HG02678 (cell line): Measurements from ENCODE around the gene CABYR.

ENCODE experiments used
- ATAC-seq: cut with Tn5 transposase; IDR thresholded peaks from one replicate; pipeline ENCODE4 v1.9.1; 2021; ENCODE audit warnings: mild to moderate bottlenecking, moderate library complexity; ENCODE audit not compliant: unreplicated experiment

The CABYR gene, protein sequence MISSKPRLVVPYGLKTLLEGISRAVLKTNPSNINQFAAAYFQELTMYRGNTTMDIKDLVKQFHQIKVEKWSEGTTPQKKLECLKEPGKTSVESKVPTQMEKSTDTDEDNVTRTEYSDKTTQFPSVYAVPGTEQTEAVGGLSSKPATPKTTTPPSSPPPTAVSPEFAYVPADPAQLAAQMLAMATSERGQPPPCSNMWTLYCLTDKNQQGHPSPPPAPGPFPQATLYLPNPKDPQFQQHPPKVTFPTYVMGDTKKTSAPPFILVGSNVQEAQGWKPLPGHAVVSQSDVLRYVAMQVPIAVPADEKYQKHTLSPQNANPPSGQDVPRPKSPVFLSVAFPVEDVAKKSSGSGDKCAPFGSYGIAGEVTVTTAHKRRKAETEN

DNA sequence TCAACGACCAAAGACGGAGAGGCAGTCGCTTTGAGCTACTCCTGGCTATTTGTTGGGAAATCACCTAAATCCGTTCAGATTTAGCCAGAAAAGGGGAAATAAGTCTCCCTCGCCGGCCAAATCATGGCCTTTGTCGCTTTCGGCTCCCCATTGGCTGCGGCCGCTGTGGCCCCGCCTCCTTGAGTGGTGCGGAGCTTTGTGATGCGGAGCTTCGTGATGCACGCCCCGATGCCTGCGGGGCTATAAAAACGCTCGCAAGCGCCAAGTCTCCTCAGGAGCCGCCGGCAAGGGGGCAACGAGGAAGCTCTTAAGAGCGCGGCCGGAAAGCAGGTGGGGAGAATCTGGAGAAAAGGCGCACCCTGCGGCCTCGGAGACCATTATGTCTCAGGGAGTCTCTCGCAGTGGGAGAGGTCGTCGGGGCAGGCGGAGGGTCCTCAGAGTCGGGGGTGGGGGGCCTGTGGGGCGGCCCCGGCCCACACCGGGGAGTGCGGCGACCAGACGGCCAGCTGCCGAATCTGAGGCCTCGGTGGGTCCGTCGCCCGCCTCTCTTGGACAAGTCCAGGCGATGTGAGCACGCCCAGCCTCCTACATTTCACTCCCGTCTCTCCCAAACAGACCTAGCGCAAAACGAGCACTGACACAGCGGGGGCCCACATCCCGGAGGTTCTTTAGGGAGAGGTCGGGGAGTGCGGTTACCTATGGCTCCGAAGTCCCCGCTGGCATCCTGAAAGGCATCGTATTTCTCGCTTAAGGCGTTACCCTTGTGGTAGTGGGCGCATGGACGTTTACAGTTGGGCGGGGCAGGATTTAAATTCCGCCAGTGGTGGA lies at the start of gene CABYR:
CABYR (plus strand) TSS at position 274 of the 828 bp plus-strand sequence. CDS start 4,053 bp downstream, outside the sequence.
- peak; percentile 91 for ATAC-seq

DNA sequence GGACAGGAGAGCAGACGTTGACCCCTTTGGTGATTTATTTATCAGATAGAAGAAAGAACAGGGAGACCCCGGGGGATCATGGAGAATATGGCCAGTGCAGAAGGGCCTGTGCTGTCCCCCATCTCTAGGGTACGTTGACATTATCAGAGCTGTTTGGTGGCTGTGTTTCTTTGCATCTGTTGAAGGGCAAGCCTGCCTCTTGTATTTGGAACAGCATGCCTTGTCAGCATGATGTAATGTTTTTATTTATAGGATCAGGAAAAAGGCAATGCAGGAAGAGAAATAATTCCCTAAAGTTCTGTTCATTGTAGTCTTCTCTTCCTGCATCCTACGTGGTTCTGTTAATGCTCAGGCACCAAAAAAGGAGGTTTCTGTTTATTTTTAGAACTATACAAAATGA lies 49.8 kb upstream of the CABYR start:
- ATAC-seq, result no peak

DNA sequence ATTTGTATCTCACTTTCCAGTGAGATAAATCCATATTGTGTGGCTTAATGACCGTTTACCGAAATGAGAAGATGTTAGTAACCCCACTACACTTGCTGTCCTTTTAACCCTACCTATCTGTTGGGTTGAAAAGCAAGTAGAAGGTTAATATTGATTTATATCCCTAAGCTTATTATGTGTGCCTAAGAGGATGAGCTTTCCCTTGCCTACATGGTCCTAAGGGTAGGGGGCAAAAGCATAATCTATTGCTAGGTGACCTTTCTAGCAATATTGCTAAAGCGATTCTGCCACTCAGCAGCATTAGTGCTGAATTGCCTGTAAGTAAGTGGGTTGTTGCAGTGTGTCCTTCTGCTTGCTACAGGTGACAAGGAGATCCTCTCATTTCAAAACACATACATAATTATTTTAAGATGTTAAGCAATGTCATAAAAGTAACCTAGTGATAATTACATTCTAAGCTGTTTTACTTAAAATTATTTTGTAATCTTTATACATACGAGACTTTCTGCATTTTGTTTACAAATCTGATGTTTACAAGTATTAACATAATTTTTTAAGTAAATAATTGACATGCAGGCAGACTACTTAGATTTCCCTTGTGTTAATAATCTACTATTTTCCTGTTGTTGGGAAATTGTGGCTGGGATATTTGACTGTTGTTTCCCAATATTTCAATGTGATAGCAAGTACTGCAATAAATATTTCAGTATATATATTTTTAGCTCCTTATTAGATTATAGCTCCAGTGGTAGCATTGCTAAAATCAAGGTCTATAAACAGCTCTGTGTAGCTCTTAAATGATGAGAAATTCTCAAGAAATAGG lies 49.1 kb upstream of the CABYR start:
- ATAC-seq, result no peak

DNA sequence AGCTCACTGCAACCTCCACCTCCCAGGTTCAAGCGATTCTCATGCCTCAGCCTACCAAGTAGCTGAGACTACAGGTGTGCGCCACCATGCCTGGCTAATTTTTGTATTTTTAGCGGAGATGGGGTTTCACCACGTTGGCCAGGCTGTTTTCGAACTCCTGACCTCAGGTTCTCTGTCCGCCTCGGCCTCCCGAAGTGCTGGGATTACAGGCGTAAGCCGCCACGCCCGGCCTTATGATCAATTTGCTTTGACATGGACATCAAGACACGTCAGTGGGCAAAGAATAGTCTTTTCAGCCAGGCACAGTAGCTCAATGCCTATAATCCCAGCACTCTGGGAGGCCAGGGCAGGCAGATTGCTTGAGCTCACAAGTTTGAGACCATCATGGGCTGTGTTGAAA lies 48.0 kb upstream of the CABYR start:
- ATAC-seq, result no peak

DNA sequence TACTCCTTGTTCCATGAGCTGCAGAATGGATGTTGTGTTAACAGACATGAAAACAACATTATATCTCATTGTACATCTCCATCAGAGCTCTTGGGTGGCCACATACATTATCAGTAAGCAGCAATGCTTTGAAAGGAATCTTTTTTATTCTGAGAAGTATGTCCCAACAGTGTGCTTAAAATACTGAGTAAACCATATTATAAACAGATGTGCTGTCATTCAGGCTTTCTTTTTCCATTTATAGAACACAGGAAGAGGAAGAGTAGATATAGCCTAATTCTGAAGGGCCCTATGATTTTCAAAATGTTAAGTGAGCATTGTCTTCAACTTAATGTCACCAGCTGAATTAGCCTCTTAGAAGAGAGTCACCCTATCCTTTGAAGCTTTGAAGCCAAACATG lies 44.3 kb upstream of the CABYR start:
- no peak for ATAC-seq

DNA sequence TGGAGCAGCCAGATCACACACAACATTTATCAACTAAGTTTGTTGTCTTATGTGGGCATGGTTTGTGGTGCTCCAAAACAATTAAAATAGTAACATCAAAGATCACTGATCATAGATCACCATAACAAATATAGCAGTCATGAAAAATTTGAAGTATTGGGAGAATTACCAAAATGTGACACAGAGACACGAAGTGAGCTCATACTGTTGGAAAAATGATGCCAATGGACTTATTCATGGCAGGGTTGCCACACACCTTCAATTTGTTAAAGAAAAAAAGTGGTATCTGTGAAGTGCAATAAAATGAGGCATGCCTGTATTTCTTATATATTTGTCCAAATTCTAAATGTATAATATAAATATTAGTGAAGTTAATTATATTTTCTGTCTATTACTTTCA lies 42.9 kb upstream of the CABYR start:
- ATAC-seq, result no peak

DNA sequence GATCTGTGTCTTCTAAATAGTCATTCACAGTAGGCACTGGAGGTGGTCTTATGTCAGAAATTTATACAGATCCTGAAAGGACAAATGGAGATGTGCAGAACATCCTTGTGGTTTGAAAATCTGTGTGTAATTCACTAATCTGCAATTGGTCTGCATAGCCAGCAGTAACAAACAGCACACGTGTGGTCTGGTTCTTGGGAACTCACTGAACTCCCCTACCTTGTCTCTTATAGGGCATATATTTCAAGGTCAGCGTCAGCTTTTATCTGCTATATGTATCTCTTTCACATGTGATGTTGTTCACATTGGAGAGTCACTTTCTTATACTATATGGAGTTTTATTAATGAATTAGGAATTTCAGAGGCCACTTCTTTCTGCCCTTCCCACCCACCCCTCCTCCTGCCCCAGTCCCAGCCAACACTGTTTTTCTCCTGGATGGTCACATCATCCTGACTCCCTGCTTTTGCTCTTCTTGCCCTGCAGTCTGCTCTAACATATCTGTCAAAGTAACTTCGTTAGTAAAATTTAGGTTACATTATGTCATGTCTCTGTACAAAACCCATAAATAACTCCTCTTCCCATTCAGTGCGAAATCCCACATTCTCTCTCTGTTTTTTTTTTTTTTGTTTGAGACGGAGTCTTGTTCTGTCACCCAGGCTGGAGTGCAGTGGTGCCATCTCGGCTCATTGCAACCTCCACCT lies 35.4 kb upstream of the CABYR start:
- ATAC-seq, result no peak

DNA sequence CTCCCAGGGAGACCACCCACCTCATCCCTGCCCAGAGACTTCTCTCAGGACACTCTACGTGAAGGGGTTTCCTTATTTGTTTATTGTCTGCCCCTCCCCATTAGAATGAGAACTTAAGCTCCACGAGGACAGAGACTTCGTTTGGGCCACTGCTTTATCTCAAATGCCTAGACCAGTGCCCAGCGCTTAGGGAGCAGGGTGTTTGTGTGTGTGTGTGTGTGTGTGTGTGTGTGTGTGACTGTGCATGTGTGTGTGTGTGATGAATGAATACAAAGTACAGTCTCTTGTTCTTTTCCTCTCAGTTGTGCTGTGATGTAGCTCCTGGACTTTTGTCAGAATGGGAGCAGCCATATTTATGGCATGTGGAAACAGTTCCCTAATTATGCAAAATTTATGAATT lies 34.4 kb upstream of the CABYR start:
- no peak for ATAC-seq

DNA sequence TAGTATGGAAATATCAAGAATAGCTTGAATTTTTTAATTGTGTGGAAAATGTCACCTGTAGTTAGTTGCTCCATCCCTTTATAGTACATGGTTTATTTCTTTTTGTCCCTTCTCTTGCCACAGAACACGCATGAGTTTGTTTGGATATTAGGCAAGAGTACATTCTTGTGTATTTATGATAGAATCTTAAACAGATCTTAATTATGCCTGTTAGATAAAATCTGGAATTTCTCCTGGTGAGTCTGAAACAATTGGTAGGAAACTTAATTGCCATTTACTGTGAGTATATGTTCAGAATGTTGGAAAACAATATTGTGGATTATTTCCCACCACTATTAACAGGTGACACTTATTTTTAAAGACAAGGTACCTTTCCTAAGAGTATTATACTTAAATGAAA lies 30.2 kb upstream of the CABYR start:
- ATAC-seq, result no peak

DNA sequence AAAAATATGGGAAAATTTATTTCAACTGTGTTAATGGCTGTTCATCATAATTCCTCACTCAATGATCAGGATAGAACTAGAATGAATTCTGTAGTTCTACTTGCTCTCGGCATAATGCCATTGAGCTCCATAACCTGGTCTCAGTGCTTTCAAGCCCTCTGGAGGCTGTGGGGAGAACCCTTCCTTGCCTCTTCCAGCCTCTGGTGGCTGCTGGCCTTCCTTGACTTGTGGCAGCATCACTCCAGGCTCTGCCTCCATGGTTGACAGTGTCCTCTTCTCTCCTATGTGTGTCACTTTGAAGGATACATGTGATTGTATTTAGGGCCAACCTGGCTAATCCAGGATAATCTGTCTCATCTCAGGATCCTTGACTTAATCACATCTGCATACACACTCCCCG lies 26.9 kb upstream of the CABYR start:
- ATAC-seq, result no peak

DNA sequence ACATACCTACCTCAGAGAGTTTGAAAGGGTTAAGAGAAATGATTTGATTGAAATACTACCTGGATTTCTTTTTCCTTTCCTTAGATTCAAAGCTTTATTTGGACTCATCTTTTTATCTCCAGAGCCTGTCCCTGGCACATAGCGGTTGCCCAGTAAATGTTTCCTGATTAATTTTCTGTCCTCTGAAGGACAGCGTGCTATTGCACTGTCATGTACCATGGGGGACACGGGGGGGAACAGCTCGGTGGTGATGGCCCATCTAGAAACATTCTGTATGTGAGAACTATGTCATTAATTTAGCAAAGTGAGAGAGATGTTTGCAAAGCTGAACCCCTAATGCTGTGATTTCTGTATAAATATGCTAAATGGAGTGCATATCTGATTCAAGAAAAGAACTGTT lies 26.4 kb upstream of the CABYR start:
- ATAC-seq, result no peak

DNA sequence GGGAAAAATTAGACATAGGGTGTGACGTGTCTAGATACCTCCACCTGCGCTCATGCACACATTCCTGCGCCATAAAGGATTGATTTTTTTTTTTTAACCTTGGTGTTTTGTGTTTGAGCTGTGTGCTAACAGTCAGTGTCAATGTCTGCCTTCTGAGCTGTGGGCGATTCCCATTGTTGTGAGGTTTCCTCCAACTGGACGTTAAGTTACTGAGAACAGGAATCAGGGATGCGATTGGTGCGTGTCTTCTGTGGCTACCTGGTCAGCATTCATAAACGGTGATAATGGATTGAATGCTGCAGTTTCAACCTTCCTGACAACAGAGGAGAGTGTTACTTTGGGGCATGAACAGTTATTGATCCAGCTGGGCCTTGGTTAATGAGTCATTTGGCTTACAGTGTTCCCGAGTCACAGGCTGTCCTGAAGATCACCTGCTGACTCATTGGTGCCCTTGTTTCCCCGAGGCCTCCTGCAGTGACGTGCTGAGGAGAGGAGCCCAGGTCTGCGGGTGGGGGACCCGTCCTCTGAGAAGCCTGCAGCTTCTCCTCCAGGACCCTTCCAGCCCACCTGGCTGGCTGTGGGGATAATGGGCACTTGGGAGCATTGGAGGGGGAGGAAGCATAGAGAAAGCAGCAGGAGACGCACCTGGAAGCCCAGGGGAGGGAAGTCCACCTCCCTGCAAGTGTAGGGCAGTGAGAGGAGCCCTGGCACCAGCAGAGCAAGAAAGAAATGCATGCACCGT lies 25.8 kb upstream of the CABYR start:
- ATAC-seq, result no peak

DNA sequence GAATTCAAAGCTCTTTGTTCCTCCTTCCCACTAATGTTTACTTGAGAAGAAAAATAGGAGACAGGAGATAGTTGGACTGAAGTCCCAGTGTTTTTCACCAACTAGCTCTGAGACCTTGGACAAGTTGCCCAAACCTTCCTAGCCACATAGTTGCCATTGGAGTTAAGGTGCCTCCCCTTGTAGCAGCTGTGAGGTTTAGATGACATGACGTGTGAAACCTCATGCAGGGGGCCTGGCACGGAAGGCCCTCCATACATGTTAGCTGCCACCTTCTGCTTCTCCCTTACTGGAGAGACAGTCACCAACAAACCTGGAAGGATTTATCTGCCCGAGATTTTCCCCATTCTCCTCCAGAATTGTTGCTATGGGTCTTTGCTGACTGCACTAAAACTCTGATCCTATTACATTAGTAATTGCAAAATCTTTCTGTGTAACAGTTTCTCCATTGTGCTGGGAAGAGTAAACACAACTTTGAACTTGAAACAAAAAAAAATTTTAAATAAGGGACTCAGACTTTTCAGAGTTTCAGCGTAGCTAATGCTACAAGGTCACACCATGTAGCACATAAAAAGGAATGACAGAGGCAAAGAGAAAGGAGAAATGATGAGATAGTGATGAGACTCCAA lies 23.8 kb upstream of the CABYR start:
- ATAC-seq, result no peak

DNA sequence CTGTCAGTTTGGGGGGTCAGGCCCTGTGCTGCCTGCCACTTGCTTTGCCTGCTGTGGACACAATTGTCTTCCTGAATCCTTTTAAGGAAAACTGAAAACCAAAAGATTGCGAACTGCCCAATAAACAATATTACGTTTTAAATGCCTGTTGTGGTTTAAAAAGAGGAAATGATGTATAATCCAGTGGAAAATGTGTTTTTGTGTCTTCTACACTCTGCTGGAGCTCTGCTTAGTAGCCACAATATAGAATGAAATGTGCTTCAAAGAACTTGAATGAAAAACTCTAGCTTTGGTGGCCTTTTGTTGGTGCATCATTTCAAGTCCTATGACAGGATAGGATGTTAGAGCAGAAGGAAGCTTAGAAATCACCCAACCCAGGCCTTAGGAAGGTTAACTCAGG lies 23.2 kb upstream of the CABYR start:
- ATAC-seq, result no peak

DNA sequence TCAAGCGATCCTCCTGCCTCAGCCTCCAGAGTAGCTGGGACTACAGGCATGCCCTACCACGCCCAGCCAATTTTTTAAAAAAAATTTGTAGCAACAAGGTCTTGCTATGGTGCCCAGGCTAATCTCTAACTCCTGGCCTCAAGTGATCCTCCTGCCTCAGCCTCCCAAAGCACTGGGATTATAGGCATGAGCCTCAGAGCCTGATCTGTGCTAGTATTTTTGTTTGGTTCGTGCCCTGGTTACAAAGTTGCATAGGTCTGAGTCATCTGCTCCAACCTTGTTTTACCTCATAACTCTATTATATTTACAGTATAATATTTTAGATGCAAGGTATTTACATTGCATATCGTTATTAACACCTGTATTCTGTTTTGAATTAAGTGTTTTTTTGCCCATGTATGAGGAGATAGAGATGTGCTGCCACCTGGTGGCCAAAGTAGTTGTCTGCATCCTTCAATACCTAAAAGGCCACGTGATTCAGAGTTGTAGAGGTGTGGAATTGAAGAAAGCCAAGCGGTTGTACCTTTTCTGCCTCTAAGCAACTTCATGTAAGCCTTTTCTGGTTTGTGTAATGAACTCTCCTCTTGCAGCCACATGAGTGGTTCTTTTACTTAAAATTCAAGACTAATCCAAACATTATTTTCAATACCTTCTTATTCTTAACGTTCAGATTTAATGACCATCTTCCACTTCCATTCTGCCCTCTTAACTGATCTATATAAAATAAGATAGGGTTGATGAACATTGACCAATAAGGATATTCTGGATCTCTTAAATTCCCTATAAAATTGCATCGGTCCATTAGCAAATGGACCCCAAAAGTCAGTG lies 19.9 kb upstream of the CABYR start:
- ATAC-seq, result peak; percentile 76

DNA sequence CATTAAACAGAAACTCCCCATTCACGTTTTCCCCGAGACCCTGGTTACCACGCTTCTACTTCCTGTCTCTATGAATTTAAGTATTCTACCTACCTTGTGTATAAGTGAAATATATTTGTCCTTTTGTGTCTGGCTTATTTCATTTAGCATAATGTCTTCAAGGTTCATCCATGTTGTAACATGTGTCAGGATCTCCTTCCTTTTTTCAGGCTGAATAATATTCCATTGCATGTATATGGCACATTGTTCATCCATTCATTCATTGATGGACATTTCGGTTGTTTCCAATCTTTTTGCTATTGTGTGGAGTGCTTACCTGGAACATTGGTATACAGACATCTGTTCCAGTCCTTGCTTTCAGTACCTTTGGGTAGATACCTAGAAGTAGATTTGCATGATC lies 18.2 kb upstream of the CABYR start:
- ATAC-seq, result no peak

DNA sequence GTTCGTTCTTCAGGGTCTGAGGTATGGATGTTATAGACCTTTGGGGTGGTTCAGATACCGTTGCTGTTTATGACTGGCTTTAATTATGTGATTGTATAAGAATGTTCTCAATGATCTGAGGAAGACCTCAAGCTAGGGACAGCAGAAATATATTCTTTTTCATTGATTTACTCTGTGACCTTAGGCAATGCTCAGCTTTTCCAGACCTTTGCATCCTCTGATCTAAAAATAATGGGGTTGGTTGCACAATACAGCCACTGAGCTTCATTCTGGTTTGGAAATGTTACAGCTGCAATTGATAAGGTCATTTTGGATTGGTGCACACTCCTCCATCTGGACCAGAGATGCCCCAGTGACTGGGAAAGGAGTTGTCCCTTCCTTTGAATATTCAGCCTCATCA lies 17.2 kb upstream of the CABYR start:
- ATAC-seq, result no peak

DNA sequence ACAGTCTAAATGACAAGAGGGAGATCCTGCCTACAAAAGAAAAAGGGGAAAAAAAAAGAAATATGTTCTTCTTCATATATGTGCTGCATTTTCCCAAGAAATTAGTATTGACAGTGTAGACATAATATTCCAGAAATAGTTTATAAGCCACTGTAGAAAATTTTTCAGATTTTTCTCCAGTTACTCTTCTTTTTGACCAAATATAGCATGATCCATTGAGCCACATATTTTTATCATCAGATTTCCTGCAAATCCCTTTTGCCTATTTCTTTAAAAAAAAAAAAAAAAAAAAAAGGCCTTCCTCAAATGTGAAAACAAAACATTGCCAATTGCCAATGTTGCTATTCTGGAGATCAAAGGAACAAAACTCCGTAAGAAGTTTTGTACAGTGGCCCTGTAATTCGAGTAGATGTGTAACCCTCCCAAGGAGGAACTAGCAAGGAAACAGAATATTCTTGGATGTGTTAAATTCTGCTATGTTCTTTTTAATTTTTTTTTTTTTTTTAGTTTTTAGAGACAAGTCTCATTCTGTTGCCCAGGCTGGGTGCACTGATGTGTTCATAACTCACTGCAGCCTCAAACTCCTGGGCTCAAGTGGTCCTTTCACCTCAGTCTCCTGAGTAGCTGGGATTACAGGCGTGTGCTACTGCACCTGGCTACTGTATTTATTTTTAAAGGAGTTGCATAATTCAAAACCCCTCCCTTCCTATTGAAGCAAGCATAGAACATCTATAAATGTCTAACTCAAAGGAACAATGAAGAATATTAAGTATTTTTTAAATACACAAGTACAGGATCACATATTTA lies 12.5 kb upstream of the CABYR start:
- ATAC-seq, result no peak
